Choroid plexus epithelial cell (primary cell): ENCODE results near the gene PGK1.

Experiments used
- DNase-seq: peaks from one replicate; pipeline ENCODE4 v3.0.0-alpha.2; 2010; ENCODE audit warnings: low read depth
- H3K4me3 ChIP-seq: 2 replicates; pipeline ENCODE4 v1.5.1; 2011; ENCODE audit warnings: low read depth, mild to moderate bottlenecking, control low read depth, low read length, moderate library complexity
- TF ChIP-seq, protein P1 (sequence below): conservative IDR thresholded peaks from 2 replicates; pipeline ENCODE4 v1.5.1; 2011; ENCODE audit warnings: low read depth, mild to moderate bottlenecking, control low read depth, inconsistent platforms, low read length, moderate library complexity

The PGK1 gene

DNA sequence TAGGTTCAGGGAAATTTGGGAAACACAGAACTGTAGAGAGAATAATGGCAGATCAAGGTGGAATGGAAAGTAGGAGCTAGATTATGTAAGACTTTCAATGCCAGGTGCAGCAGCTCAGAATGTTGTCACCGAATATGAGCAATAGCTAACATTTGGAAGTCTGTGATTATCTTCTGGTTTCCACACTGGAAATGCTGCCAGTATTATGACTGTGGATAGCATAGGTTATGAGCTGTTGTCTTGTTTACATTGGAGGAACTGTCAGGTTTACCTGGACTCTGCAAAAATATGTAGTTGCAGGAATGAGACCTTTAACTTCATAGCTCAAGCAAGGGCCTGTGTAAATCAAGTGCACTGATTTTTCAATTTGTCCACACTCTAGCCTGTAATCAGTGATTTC is 61.4 kb downstream of the PGK1 start:
- TF ChIP-seq, protein P1, sequence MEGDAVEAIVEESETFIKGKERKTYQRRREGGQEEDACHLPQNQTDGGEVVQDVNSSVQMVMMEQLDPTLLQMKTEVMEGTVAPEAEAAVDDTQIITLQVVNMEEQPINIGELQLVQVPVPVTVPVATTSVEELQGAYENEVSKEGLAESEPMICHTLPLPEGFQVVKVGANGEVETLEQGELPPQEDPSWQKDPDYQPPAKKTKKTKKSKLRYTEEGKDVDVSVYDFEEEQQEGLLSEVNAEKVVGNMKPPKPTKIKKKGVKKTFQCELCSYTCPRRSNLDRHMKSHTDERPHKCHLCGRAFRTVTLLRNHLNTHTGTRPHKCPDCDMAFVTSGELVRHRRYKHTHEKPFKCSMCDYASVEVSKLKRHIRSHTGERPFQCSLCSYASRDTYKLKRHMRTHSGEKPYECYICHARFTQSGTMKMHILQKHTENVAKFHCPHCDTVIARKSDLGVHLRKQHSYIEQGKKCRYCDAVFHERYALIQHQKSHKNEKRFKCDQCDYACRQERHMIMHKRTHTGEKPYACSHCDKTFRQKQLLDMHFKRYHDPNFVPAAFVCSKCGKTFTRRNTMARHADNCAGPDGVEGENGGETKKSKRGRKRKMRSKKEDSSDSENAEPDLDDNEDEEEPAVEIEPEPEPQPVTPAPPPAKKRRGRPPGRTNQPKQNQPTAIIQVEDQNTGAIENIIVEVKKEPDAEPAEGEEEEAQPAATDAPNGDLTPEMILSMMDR: no peak
- no peak overlapping the region for H3K4me3 ChIP-seq
- no peak for DNase-seq

DNA sequence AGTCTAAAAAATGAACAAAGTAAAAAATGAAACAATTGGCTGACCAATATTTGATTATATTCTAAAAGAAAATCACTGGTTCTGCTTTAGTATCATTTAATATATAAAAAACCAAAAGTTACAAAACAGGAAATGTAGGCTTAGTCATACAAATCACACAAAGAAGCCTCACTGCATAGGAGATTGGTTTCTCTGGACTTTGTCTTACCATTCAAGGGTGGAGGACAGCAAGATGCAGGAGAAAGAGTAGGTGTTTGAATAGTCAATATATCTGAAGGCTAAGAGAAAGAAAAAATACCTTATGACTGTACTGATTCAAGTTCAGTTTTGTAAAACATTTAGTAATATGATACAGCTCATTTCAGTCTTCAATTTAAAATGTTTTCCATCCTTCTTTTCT is 64.0 kb downstream of the PGK1 start:
- TF ChIP-seq, protein P1: no peak
- H3K4me3 ChIP-seq: no peak overlapping the region
- DNase-seq: peak; percentile 2
